Endothelial cell of umbilical vein (primary cell): ENCODE measurements around the gene RAPGEF4. TPM values are rescaled to one million over a fixed set of nuclear protein-coding genes. Genes with fewer than 3 reads are reported as not detected.

Source experiments
- BruUV-seq: library from RNA; stranded (reverse); fragments of 400-500 nt; replicated peaks from 2 replicates; lab custom pipeline; 2021; lab: Mats Ljungman, UMichigan
- CTCF ChIA-PET: fragments of 300-600, 350-600 bp; sonication (Branson Sonifier 250); formaldehyde crosslinking; loops from one replicate; lab custom pipeline; 2021; ENCODE audit warnings: antibody characterized with exemption, inconsistent platforms; lab: Charles Lee
- POLR2A ChIA-PET: fragments of 300-600, 350-600 bp; sonication (Branson Sonifier 250); formaldehyde crosslinking; loops from one replicate; lab custom pipeline; 2021; ENCODE audit warnings: antibody characterized with exemption, inconsistent platforms; lab: Charles Lee
- DNase-seq: peaks from one replicate; pipeline ENCODE4 v3.0.0-alpha.2; 2011; ENCODE audit warnings: low read depth, low spot score
- FAIRE-seq: peaks from 2 replicates; lab custom pipeline; 2011; peaks lifted over from hg19 to GRCh38; lab: Jason Lieb, UNC
- H2AFZ ChIP-seq: 2 replicates; pipeline ENCODE4 v1.6.0; 2012; ENCODE audit warnings: low read depth, low read length, control low read depth, inconsistent platforms
- H3K27ac ChIP-seq: 2 replicates; pipeline ENCODE4 v1.5.1; 2011; ENCODE audit warnings: low read depth, mild to moderate bottlenecking, control low read depth, low read length, moderate library complexity; ENCODE audit not compliant: insufficient read depth
- H3K27me3 ChIP-seq, 2 experiments: 2 replicates each; pipeline versions ENCODE4 v1.6.0 to v1.6.1; 2011; ENCODE audit warnings: low read length in 2 of 2, mixed read lengths in 1 of 2; ENCODE audit not compliant: control insufficient read depth in 2 of 2, insufficient read depth in 2 of 2
- H3K36me3 ChIP-seq, 2 experiments: 2 replicates in 1 of 2; 3 replicates in 1 of 2; pipeline ENCODE4 v1.5.1; 2011; ENCODE audit warnings: low read length in 2 of 2, mild to moderate bottlenecking in 1 of 2, moderate library complexity in 1 of 2; ENCODE audit not compliant: control insufficient read depth in 2 of 2, insufficient read depth in 2 of 2; ENCODE audit errors: extremely low read depth in 1 of 2
- H3K4me1 ChIP-seq: 3 replicates; pipeline ENCODE4 v1.5.1; 2011; ENCODE audit warnings: mild to moderate bottlenecking, low read length; ENCODE audit not compliant: control insufficient read depth, insufficient read depth; ENCODE audit errors: extremely low read depth
- H3K4me2 ChIP-seq: 2 replicates; pipeline ENCODE4 v1.6.1; 2011; ENCODE audit warnings: low read length, control low read depth, mixed read lengths; ENCODE audit not compliant: insufficient read depth
- H3K4me3 ChIP-seq, 3 experiments: fragments of 200-600 bp in 1 of 3; sonication (generic), shearing (Covaris generic) in 1 of 3; replicated peaks in 1 of 3; 2 replicates each; pipeline ENCODE4 v1.5.1; 2011 to 2016; ENCODE audit warnings: control low read depth in 3 of 3, low read length in 3 of 3, mild to moderate bottlenecking in 2 of 3, inconsistent platforms in 1 of 3, low read depth in 1 of 3, moderate library complexity in 1 of 3; ENCODE audit not compliant: insufficient read depth in 1 of 3
- H3K79me2 ChIP-seq: 2 replicates; pipeline ENCODE4 v1.6.0; 2012; ENCODE audit warnings: low read length, inconsistent platforms; ENCODE audit not compliant: control insufficient read depth, insufficient read depth
- H3K9ac ChIP-seq: replicated peaks from 2 replicates; pipeline ENCODE3; 2011; ENCODE audit warnings: low read length, control low read depth; ENCODE audit not compliant: insufficient read depth; ENCODE audit errors: extremely low read depth
- H3K9me1 ChIP-seq: replicated peaks from 3 replicates; pipeline ENCODE4 v1.6.0; 2011; ENCODE audit warnings: mild to moderate bottlenecking, low read length; ENCODE audit not compliant: control insufficient read depth, insufficient read depth; ENCODE audit errors: extremely low read depth
- H3K9me3 ChIP-seq: replicated peaks from 2 replicates; pipeline ENCODE4 v1.5.1; 2012; ENCODE audit warnings: low read length, inconsistent platforms; ENCODE audit not compliant: control insufficient read depth, insufficient read depth
- H4K20me1 ChIP-seq: replicated peaks from 2 replicates; pipeline ENCODE3; 2011; ENCODE audit warnings: mild to moderate bottlenecking, low read length; ENCODE audit not compliant: control insufficient read depth, insufficient read depth; ENCODE audit errors: extremely low read depth
- EZH2 ChIP-seq: IDR thresholded peaks from 2 replicates; pipeline ENCODE4 v1.6.1; 2012; ENCODE audit warnings: borderline replicate concordance, low read depth, mild to moderate bottlenecking, moderate library complexity, low read length, inconsistent platforms; ENCODE audit not compliant: severe bottlenecking
- FOS ChIP-seq: IDR thresholded peaks from 2 replicates; pipeline ENCODE4 v1.6.1; 2011; ENCODE audit warnings: mild to moderate bottlenecking, low read length, moderate library complexity, borderline replicate concordance; ENCODE audit not compliant: insufficient read depth
- GATA2 ChIP-seq: IDR thresholded peaks from 2 replicates; pipeline ENCODE4 v1.7.0; 2011; ENCODE audit warnings: low read depth, mild to moderate bottlenecking, moderate library complexity, mixed read lengths, low read length; ENCODE audit not compliant: insufficient read length, insufficient read depth
- JUN ChIP-seq: IDR thresholded peaks from 2 replicates; pipeline ENCODE4 v1.6.1; 2011; ENCODE audit warnings: borderline replicate concordance, low read depth; ENCODE audit not compliant: insufficient read length, insufficient read depth
- MYC ChIP-seq: IDR thresholded peaks from one replicate; pipeline ENCODE4 v1.6.1; 2011; ENCODE audit warnings: mild to moderate bottlenecking, low read depth, low read length
- POLR2A ChIP-seq: IDR thresholded peaks from 2 replicates; pipeline ENCODE4 v1.6.1; 2012; ENCODE audit warnings: low read depth, mild to moderate bottlenecking, control low read depth, low read length
- POLR2AphosphoS5 ChIP-seq: IDR thresholded peaks from 2 replicates; pipeline ENCODE4 v1.6.1; 2012; ENCODE audit warnings: low read depth, mild to moderate bottlenecking, control low read depth, low read length, moderate library complexity; ENCODE audit not compliant: insufficient read depth
- dilution Hi-C: fragments of 300-500 bp; cut with MboI; formaldehyde crosslinking; loops from one replicate; pipeline ENCODE4 v1.15.0; 2019; ENCODE audit warnings: low sequenced_read_pairs; ENCODE audit not compliant: extremely low pct_ligation_motif_present
- intact Hi-C: fragments of 100-400 bp; cut with micrococcal nuclease; formaldehyde crosslinking; loops from one replicate; pipeline ENCODE4 v1.10.0; 2022
- polyA plus RNA-seq, 4 experiments: library from polyadenylated mRNA; depleted of rRNA in 3 of 4; stranded (reverse) in 3 of 4; unstranded in 1 of 4; fragments of >200 nt; gene quantifications; 2 replicates each; pipeline versions ENCODE4 v1.2.1 to v1.2.3, GENCODE V29; 2011 to 2012; ENCODE audit warnings: missing spikeins in 1 of 4
- total RNA-seq: library from RNA; stranded (reverse); gene quantifications from 2 replicates; pipeline ENCODE4 v1.2.3, GENCODE V29; 2021
- TF ChIP-seq, protein P1 (sequence below): IDR thresholded peaks from 2 replicates; pipeline ENCODE4 v1.6.1; 2011; ENCODE audit not compliant: insufficient read depth, insufficient read length
- TF ChIP-seq, protein P2 (sequence below), 2 donors: IDR thresholded peaks; 1 replicate in 1 of 2; 2 replicates in 1 of 2; pipeline ENCODE4 v1.5.1; 2011; ENCODE audit warnings: low read length in 2 of 2, mild to moderate bottlenecking in 2 of 2, moderate library complexity in 2 of 2, control low read depth in 1 of 2, inconsistent platforms in 1 of 2, low read depth in 1 of 2; ENCODE audit not compliant: insufficient read depth in 1 of 2; ENCODE audit errors: extremely low read depth in 1 of 2

Gene RAPGEF4
- total and polyA plus RNA-seq, 2 donors (not counting 3 experiments of a cell fraction or from before 2014, with no cell fraction given): 7.2 to 9.2 TPM

DNA sequence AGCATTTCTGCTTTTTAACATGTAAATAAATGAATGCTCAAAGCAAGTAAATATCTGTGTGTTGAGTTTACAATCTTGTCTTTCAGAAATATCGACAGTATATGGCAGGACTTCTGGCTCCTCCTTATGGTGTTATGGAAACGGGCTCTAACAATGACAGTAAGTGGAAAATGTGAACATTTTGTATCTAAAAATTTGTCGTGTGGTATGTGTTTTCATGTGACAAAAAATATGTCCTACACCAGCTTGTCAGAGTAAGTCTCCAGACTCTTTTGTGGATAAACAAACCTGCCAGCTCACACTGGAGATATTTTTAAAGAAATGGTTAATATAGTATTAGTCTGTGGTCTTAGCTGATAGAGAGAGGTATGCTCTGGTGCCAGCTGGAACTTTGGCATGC lies 182.1 kb downstream of the RAPGEF4 start:
- CTCF ChIA-PET: interaction anchor here (1.2 to 1.6 kb wide), 3 partner anchors 10 to 78 kb away, joined by 3 to 10 read pairs (median 5); no protein-coding TSS in a partner anchor
- BruUV-seq: no TSS peak
- dilution Hi-C loops: no loop called here

More for the DNA sequence above, 182.1 kb downstream of the RAPGEF4 start:
- TF ChIP-seq, protein P1, sequence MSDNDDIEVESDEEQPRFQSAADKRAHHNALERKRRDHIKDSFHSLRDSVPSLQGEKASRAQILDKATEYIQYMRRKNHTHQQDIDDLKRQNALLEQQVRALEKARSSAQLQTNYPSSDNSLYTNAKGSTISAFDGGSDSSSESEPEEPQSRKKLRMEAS: no peak
- TF ChIP-seq POLR2A: no peak
- no peak for TF ChIP-seq FOS
- no peak for TF ChIP-seq MYC
- no peak for TF ChIP-seq JUN
- TF ChIP-seq POLR2AphosphoS5: no peak
- TF ChIP-seq GATA2: no peak
- TF ChIP-seq EZH2: no peak
- TF ChIP-seq, protein P2, sequence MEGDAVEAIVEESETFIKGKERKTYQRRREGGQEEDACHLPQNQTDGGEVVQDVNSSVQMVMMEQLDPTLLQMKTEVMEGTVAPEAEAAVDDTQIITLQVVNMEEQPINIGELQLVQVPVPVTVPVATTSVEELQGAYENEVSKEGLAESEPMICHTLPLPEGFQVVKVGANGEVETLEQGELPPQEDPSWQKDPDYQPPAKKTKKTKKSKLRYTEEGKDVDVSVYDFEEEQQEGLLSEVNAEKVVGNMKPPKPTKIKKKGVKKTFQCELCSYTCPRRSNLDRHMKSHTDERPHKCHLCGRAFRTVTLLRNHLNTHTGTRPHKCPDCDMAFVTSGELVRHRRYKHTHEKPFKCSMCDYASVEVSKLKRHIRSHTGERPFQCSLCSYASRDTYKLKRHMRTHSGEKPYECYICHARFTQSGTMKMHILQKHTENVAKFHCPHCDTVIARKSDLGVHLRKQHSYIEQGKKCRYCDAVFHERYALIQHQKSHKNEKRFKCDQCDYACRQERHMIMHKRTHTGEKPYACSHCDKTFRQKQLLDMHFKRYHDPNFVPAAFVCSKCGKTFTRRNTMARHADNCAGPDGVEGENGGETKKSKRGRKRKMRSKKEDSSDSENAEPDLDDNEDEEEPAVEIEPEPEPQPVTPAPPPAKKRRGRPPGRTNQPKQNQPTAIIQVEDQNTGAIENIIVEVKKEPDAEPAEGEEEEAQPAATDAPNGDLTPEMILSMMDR (IDR thresholded peaks at IDR 0.05; ENCODE audit: extremely low read depth in 1 of 2, insufficient read depth in 1 of 2, low read depth in 1 of 2, low read length in 2 of 2): no peak
- POLR2A ChIA-PET: no interaction called here
- Histone ChIP-seq H3K9me1 (no peaks in the 10 kb centered on the region), H3K9ac (no peak overlapping the region), H3K4me2 (no peak overlapping the region), H4K20me1 (no peaks in the 10 kb centered on the region), H3K4me1 (peaks cover 2% of the 10 kb centered on the region), H3K27ac (no peak overlapping the region), H3K36me3 (no peaks in the 10 kb centered on the region), H2AFZ (no peak overlapping the region), H3K79me2 (no peaks in the 10 kb centered on the region), H3K27me3 (no peaks in the 10 kb centered on the region), H3K4me3 (no peak overlapping the region), H3K9me3 (no peaks in the 10 kb centered on the region)
- FAIRE-seq: no peak
- no peak for DNase-seq
- intact Hi-C loops: no loop called here
